K562 (cell line): ENCODE data around the gene IL24. TPM values are rescaled to one million over a fixed set of nuclear protein-coding genes. Genes with fewer than 3 reads are reported as not detected.

ENCODE experiments used
- ETS2 ChIP-seq: IDR thresholded peaks from 2 replicates; pipeline ENCODE4 v1.6.1; 2016; ENCODE audit warnings: borderline replicate concordance, missing genetic modification characterization, mild to moderate bottlenecking, moderate library complexity, missing compliant biosample characterization; ENCODE audit not compliant: poor library complexity, severe bottlenecking
- GTF2E2 ChIP-seq: fragments of 200-800 bp; sonication (Bioruptor generic); IDR thresholded peaks from 2 replicates; pipeline ENCODE4 v1.6.1; 2016; ENCODE audit warnings: missing genetic modification characterization, missing compliant biosample characterization
- ILF3 ChIP-seq: fragments of 450-650 bp; IDR thresholded peaks from 2 replicates; pipeline ENCODE4 v1.6.1; 2018; ENCODE audit warnings: antibody characterized with exemption, mild to moderate bottlenecking, moderate library complexity, borderline replicate concordance
- ILK ChIP-seq: fragments of 450-650 bp; IDR thresholded peaks from 2 replicates; pipeline ENCODE4 v1.6.1; 2016; ENCODE audit warnings: missing genetic modification characterization, low read depth, mild to moderate bottlenecking, missing compliant biosample characterization, moderate library complexity, borderline replicate concordance
- KAT7 ChIP-seq: sonication (generic); formaldehyde crosslinking; IDR thresholded peaks from 2 replicates; pipeline ENCODE4 v1.8.0; 2022; ENCODE audit warnings: missing genetic modification reagents, mild to moderate bottlenecking, borderline replicate concordance
- KDM2B ChIP-seq: fragments of 250-450 bp; sonication (Bioruptor Pico); IDR thresholded peaks from 2 replicates; pipeline ENCODE4 v1.8.0; 2021; ENCODE audit warnings: mild to moderate bottlenecking, moderate library complexity
- LEF1 ChIP-seq: fragments of 450-650 bp; IDR thresholded peaks from 2 replicates; pipeline ENCODE4 v1.6.1; 2016; ENCODE audit warnings: mild to moderate bottlenecking
- NELFE ChIP-seq: IDR thresholded peaks from 2 replicates; pipeline ENCODE4 v1.6.1; 2011; ENCODE audit warnings: mild to moderate bottlenecking; ENCODE audit not compliant: insufficient read depth, insufficient read length
- NFIX ChIP-seq: fragments of 250-450 bp; sonication (Bioruptor Pico); IDR thresholded peaks from 2 replicates; pipeline ENCODE4 v1.4.0; 2020; ENCODE audit warnings: low read depth, mild to moderate bottlenecking, moderate library complexity
- NFXL1 ChIP-seq: fragments of 450-650 bp; formaldehyde crosslinking; IDR thresholded peaks from 2 replicates; pipeline ENCODE4 v1.4.0; 2021; ENCODE audit warnings: mild to moderate bottlenecking
- RAD51 ChIP-seq: fragments of 450-650 bp; IDR thresholded peaks from 2 replicates; pipeline ENCODE4 v1.7.1; 2016; ENCODE audit warnings: low read depth, mild to moderate bottlenecking, borderline replicate concordance
- TOE1 ChIP-seq, 2 experiments: fragments of 450-650 bp in 1 of 2; sonication (generic) in 1 of 2; formaldehyde crosslinking in 1 of 2; IDR thresholded peaks; 2 replicates each; pipeline versions ENCODE4 v1.7.1 to v1.8.0; 2016 to 2022; ENCODE audit warnings: borderline replicate concordance in 2 of 2, mild to moderate bottlenecking in 2 of 2, antibody characterized with exemption in 1 of 2, inconsistent platforms in 1 of 2, low read depth in 1 of 2, missing genetic modification reagents in 1 of 2, moderate library complexity in 1 of 2
- ZNF384 ChIP-seq: IDR thresholded peaks from 2 replicates; pipeline ENCODE4 v1.6.1; 2012; ENCODE audit warnings: low read depth, low read length, improper control_type of control experiment
- ZNF583 ChIP-seq: fragments of 250-450 bp; sonication (Bioruptor Pico); IDR thresholded peaks from 2 replicates; pipeline ENCODE4 v1.4.0; 2020
- polyA plus RNA-seq, 8 experiments: library from polyadenylated mRNA; depleted of rRNA in 4 of 8; stranded (reverse) in 5 of 8; unstranded in 3 of 8; fragments of >200 nt; fragmentation: Nextera tagmentation in 2 of 8; fragmentation: Illumina TruSeq in 1 of 8; extraction: Ambion mirVana in 2 of 8; extraction: Trizol in 1 of 8; gene quantifications; 2 replicates each; pipeline versions ENCODE4 v1.2.1 to v1.2.3, GENCODE V29; 2011 to 2014; ENCODE audit warnings: inconsistent platforms in 1 of 8, missing spikeins in 1 of 8
- total RNA-seq, 7 experiments: library from RNA; depleted of rRNA in 6 of 7; stranded (reverse); fragments of >200 nt in 6 of 7; fragmentation: Illumina TruSeq in 2 of 7; extraction: Trizol in 2 of 7; gene quantifications; 2 replicates each; pipeline versions ENCODE4 v1.2.1 to v1.2.3, GENCODE V29; 2011 to 2021; ENCODE audit warnings: low replicate concordance in 1 of 7
- TF ChIP-seq, protein P1 (sequence below), 2 experiments: fragments of 450-650 bp in 1 of 2; IDR thresholded peaks; 2 replicates each; pipeline ENCODE4 v1.6.1; 2011 to 2017; ENCODE audit warnings: low read depth in 2 of 2, antibody characterized with exemption in 1 of 2, borderline replicate concordance in 1 of 2, low read length in 1 of 2, mild to moderate bottlenecking in 1 of 2, mixed read lengths in 1 of 2; ENCODE audit not compliant: control insufficient read depth in 1 of 2
- TF ChIP-seq, protein P2 (sequence below): fragments of 450-650 bp; IDR thresholded peaks from 2 replicates; pipeline ENCODE4 v1.6.1; 2014; ENCODE audit warnings: low read depth, mild to moderate bottlenecking, moderate library complexity, borderline replicate concordance
- TF ChIP-seq, protein P3 (sequence below): fragments of 450-650 bp; formaldehyde crosslinking; IDR thresholded peaks from 2 replicates; pipeline ENCODE4 v1.4.0; 2020; ENCODE audit warnings: mild to moderate bottlenecking, mixed read lengths
- TF ChIP-seq, protein P4 (sequence below): fragments of 250-450 bp; sonication (Bioruptor Pico); IDR thresholded peaks from 2 replicates; pipeline ENCODE4 v1.4.0; 2020
- TF ChIP-seq, protein P5 (sequence below): sonication (generic); formaldehyde crosslinking; IDR thresholded peaks from 2 replicates; pipeline ENCODE4 v1.8.1; 2022; ENCODE audit warnings: missing genetic modification reagents

IL24 gene
- total and polyA plus RNA-seq, 9 of the 15 experiments (the other 6 are each of a cell fraction or from before 2014, with no cell fraction given): 0.04 to 0.19 TPM; not detected in 7

DNA sequence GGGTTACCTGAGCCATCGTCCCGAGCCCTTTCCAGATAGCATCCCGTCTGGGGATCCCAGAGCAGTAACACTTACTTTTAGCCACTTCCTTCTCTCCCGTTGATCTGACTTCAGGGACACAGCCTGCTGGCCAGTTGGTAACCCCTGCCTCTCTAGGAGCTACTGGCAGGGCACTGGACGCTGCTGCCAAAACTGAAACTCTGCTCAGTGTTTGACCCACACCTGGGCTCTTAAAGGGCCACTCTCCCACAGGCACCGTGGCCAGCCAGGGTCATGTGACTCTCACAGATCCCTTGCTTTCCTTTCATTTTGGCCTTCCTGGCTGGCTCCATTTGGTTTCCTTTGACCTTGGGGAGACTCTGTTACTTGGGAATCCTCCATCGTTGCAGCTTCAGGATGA is 49.0 kb downstream of the IL24 start, which contains the start of gene PIGR (continued):
- TF ChIP-seq, protein P1, sequence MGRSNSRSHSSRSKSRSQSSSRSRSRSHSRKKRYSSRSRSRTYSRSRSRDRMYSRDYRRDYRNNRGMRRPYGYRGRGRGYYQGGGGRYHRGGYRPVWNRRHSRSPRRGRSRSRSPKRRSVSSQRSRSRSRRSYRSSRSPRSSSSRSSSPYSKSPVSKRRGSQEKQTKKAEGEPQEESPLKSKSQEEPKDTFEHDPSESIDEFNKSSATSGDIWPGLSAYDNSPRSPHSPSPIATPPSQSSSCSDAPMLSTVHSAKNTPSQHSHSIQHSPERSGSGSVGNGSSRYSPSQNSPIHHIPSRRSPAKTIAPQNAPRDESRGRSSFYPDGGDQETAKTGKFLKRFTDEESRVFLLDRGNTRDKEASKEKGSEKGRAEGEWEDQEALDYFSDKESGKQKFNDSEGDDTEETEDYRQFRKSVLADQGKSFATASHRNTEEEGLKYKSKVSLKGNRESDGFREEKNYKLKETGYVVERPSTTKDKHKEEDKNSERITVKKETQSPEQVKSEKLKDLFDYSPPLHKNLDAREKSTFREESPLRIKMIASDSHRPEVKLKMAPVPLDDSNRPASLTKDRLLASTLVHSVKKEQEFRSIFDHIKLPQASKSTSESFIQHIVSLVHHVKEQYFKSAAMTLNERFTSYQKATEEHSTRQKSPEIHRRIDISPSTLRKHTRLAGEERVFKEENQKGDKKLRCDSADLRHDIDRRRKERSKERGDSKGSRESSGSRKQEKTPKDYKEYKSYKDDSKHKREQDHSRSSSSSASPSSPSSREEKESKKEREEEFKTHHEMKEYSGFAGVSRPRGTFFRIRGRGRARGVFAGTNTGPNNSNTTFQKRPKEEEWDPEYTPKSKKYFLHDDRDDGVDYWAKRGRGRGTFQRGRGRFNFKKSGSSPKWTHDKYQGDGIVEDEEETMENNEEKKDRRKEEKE (IDR thresholded peaks at IDR 0.05; ENCODE audit: borderline replicate concordance in 1 of 2, control insufficient read depth in 1 of 2, low read depth in 2 of 2, low read length in 1 of 2): no peak
- TF ChIP-seq, protein P2, sequence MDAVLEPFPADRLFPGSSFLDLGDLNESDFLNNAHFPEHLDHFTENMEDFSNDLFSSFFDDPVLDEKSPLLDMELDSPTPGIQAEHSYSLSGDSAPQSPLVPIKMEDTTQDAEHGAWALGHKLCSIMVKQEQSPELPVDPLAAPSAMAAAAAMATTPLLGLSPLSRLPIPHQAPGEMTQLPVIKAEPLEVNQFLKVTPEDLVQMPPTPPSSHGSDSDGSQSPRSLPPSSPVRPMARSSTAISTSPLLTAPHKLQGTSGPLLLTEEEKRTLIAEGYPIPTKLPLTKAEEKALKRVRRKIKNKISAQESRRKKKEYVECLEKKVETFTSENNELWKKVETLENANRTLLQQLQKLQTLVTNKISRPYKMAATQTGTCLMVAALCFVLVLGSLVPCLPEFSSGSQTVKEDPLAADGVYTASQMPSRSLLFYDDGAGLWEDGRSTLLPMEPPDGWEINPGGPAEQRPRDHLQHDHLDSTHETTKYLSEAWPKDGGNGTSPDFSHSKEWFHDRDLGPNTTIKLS: no peak
- TF ChIP-seq KAT7 (CRISPR knock-in tag) (no peak), ILK (tag) (no peak), NELFE (no peak), ZNF384 (no peak), GTF2E2 (tag) (no peak), NFXL1 (no peak), NFIX (CRISPR knock-in tag) (no peak), LEF1 (no peak), ILF3 (no peak), RAD51 (peak; percentile 71), TOE1 (IDR thresholded peaks at IDR 0.05; ENCODE audit: borderline replicate concordance) (0 out of 2 replicates have a peak, but pooled peaks have one; percentile 37), TOE1 (CRISPR knock-in tag; IDR thresholded peaks at IDR 0.05; ENCODE audit: borderline replicate concordance, low read depth) (no peak), KDM2B (no peak), ETS2 (tag) (no peak), ZNF583 (CRISPR knock-in tag) (no peak)
- TF ChIP-seq, protein P3, sequence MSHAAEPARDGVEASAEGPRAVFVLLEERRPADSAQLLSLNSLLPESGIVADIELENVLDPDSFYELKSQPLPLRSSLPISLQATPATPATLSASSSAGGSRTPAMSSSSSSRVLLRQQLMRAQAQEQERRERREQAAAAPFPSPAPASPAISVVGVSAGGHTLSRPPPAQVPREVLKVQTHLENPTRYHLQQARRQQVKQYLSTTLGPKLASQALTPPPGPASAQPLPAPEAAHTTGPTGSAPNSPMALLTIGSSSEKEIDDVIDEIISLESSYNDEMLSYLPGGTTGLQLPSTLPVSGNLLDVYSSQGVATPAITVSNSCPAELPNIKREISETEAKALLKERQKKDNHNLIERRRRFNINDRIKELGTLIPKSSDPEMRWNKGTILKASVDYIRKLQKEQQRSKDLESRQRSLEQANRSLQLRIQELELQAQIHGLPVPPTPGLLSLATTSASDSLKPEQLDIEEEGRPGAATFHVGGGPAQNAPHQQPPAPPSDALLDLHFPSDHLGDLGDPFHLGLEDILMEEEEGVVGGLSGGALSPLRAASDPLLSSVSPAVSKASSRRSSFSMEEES (CRISPR knock-in tag): peak; percentile 86
- TF ChIP-seq, protein P4, sequence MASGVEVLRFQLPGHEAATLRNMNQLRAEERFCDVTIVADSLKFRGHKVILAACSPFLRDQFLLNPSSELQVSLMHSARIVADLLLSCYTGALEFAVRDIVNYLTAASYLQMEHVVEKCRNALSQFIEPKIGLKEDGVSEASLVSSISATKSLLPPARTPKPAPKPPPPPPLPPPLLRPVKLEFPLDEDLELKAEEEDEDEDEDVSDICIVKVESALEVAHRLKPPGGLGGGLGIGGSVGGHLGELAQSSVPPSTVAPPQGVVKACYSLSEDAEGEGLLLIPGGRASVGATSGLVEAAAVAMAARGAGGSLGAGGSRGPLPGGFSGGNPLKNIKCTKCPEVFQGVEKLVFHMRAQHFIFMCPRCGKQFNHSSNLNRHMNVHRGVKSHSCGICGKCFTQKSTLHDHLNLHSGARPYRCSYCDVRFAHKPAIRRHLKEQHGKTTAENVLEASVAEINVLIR: no peak
- TF ChIP-seq, protein P5, sequence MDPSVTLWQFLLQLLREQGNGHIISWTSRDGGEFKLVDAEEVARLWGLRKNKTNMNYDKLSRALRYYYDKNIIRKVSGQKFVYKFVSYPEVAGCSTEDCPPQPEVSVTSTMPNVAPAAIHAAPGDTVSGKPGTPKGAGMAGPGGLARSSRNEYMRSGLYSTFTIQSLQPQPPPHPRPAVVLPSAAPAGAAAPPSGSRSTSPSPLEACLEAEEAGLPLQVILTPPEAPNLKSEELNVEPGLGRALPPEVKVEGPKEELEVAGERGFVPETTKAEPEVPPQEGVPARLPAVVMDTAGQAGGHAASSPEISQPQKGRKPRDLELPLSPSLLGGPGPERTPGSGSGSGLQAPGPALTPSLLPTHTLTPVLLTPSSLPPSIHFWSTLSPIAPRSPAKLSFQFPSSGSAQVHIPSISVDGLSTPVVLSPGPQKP (CRISPR knock-in tag): no peak
